Bone marrow (tissue), 2 donors: Measurements from ENCODE around the gene TAP1.
A peak's percentile ranks its signal among the peaks of the same experiment; 100 is the strongest.

Source experiments
- DNase-seq, 2 donors: peaks; one replicate each; lab custom pipeline; 2025; lab: John Stamatoyannopoulos, UW

The TAP1 gene

GRCh38 chr6:32799168-32799567, 54.3 kb downstream of the TAP1 start:
- DNase-seq: no peak

GRCh38 chr6:32796848-32797776, 56.4 kb downstream of the TAP1 start:
- peak; percentile 38 to 49 for DNase-seq
